ENCODE data around the gene ABL1. TPM values are rescaled to one million over a fixed set of nuclear protein-coding genes. Genes with fewer than 3 reads are reported as not detected.

ABL1 gene
- total RNA-seq, 3 donors from 2014 or later, result 37.1 to 38.8 (median 38.2) TPM

GRCh38 chr9:130912932-130913598, 78.0 kb downstream of the ABL1 start:
- Mint-ChIP-seq H3K4me1 (ENCODE audit: low read depth) (no peaks in the 10 kb centered on the region), H3K4me3 (no peak overlapping the region), H3K27me3 (ENCODE audit: low read depth) (peaks cover 2% of the 10 kb centered on the region), H3K9me3 (no peaks in the 10 kb centered on the region), H3K36me3 (ENCODE audit: insufficient read depth) (no peaks in the 10 kb centered on the region)
- ATAC-seq (no peak), DNase-seq (no peak)

- Mint-ChIP-seq H3K36me3 (ENCODE audit: insufficient read depth) (no peaks in the 10 kb centered on the region), H3K4me1 (ENCODE audit: low read depth) (no peaks in the 10 kb centered on the region), H3K9me3 (no peaks in the 10 kb centered on the region), H3K27me3 (ENCODE audit: low read depth) (no peaks in the 10 kb centered on the region), H3K4me3 (no peak overlapping the region)
- ATAC-seq (no peak), DNase-seq (no peak)
Observed at GRCh38 chr9:130913599-130914416, 78.8 kb downstream of the ABL1 start.

GRCh38 chr9:130914417-130915095, 79.5 kb downstream of the ABL1 start:
- Mint-ChIP-seq H3K4me1 (ENCODE audit: low read depth) (no peaks in the 10 kb centered on the region), H3K36me3 (ENCODE audit: insufficient read depth) (no peaks in the 10 kb centered on the region), H3K4me3 (no peak overlapping the region), H3K27me3 (ENCODE audit: low read depth) (peaks cover 2% of the 10 kb centered on the region), H3K9me3 (no peaks in the 10 kb centered on the region)
- DNase-seq (no peak), ATAC-seq (no peak)

- no peak overlapping the region for H3K4me3 Mint-ChIP-seq
- no peaks in the 10 kb centered on the region for H3K9me3 Mint-ChIP-seq
- ATAC-seq, result no peak
- peaks cover 3% of the 10 kb centered on the region for H3K27me3 Mint-ChIP-seq (ENCODE audit: low read depth)
- DNase-seq, result no peak
- no peaks in the 10 kb centered on the region for H3K4me1 Mint-ChIP-seq (ENCODE audit: low read depth)
- H3K36me3 Mint-ChIP-seq (ENCODE audit: insufficient read depth), result no peaks in the 10 kb centered on the region
Observed at GRCh38 chr9:130915096-130915447, 80.0 kb downstream of the ABL1 start.

- DNase-seq (no peak), ATAC-seq (no peak)
- H3K4me3 Mint-ChIP-seq, result no peak overlapping the region
- no peaks in the 10 kb centered on the region for H3K36me3 Mint-ChIP-seq (ENCODE audit: insufficient read depth)
- H3K9me3 Mint-ChIP-seq, result no peaks in the 10 kb centered on the region
- H3K4me1 Mint-ChIP-seq (ENCODE audit: low read depth), result no peaks in the 10 kb centered on the region
- peaks cover 7% of the 10 kb centered on the region for H3K27me3 Mint-ChIP-seq (ENCODE audit: low read depth)
Observed at GRCh38 chr9:130917168-130917960, 82.3 kb downstream of the ABL1 start.

GRCh38 chr9:130918101-130918825, 83.2 kb downstream of the ABL1 start:
- DNase-seq, result no peak
- H3K4me3 Mint-ChIP-seq, result no peak overlapping the region
- no peaks in the 10 kb centered on the region for H3K36me3 Mint-ChIP-seq (ENCODE audit: insufficient read depth)

GRCh38 chr9:130918826-130919558, 83.9 kb downstream of the ABL1 start:
- DNase-seq, result no peak
- no peak for ATAC-seq
- Mint-ChIP-seq H3K4me1 (ENCODE audit: low read depth) (no peaks in the 10 kb centered on the region), H3K36me3 (ENCODE audit: insufficient read depth) (no peaks in the 10 kb centered on the region), H3K27me3 (ENCODE audit: low read depth) (peaks cover 12% of the 10 kb centered on the region), H3K9me3 (no peaks in the 10 kb centered on the region), H3K4me3 (no peak overlapping the region)

More at GRCh38 chr9:130918101-130918825, 83.2 kb downstream of the ABL1 start:
- no peak for ATAC-seq
- no peaks in the 10 kb centered on the region for H3K4me1 Mint-ChIP-seq (ENCODE audit: low read depth)
- H3K9me3 Mint-ChIP-seq, result no peaks in the 10 kb centered on the region
- peaks cover 12% of the 10 kb centered on the region for H3K27me3 Mint-ChIP-seq (ENCODE audit: low read depth)

- Mint-ChIP-seq H3K36me3 (ENCODE audit: insufficient read depth) (no peaks in the 10 kb centered on the region), H3K4me3 (no peak overlapping the region), H3K9me3 (no peaks in the 10 kb centered on the region), H3K4me1 (ENCODE audit: low read depth) (no peaks in the 10 kb centered on the region), H3K27me3 (ENCODE audit: low read depth) (peaks cover 12% of the 10 kb centered on the region)
- DNase-seq (no peak), ATAC-seq (no peak)
Observed at GRCh38 chr9:130919559-130920145, 84.6 kb downstream of the ABL1 start.

- DNase-seq, result no peak
- no peak for ATAC-seq
- H3K4me1 Mint-ChIP-seq (ENCODE audit: low read depth), result no peaks in the 10 kb centered on the region
- H3K4me3 Mint-ChIP-seq, result no peak overlapping the region
- peaks cover 12% of the 10 kb centered on the region for H3K27me3 Mint-ChIP-seq (ENCODE audit: low read depth)
- H3K9me3 Mint-ChIP-seq, result no peaks in the 10 kb centered on the region
- no peaks in the 10 kb centered on the region for H3K36me3 Mint-ChIP-seq (ENCODE audit: insufficient read depth)
Observed at GRCh38 chr9:130920233-130920632, 85.2 kb downstream of the ABL1 start.

GRCh38 chr9:130920762-130921299, 85.8 kb downstream of the ABL1 start:
- H3K36me3 Mint-ChIP-seq (ENCODE audit: insufficient read depth), result no peaks in the 10 kb centered on the region
- no peaks in the 10 kb centered on the region for H3K4me1 Mint-ChIP-seq (ENCODE audit: low read depth)
- ATAC-seq (no peak), DNase-seq (no peak)
- H3K4me3 Mint-ChIP-seq, result no peak overlapping the region
- peaks cover 12% of the 10 kb centered on the region for H3K27me3 Mint-ChIP-seq (ENCODE audit: low read depth)
- H3K9me3 Mint-ChIP-seq, result no peaks in the 10 kb centered on the region

- Mint-ChIP-seq H3K27me3 (ENCODE audit: low read depth) (peaks cover 12% of the 10 kb centered on the region), H3K4me1 (ENCODE audit: low read depth) (no peaks in the 10 kb centered on the region), H3K9me3 (no peaks in the 10 kb centered on the region), H3K36me3 (ENCODE audit: insufficient read depth) (no peaks in the 10 kb centered on the region), H3K4me3 (no peak overlapping the region)
- ATAC-seq, result no peak
- no peak for DNase-seq
Observed at GRCh38 chr9:130921300-130921988, 86.4 kb downstream of the ABL1 start.

Measured in activated T-cell treated with anti-CD3 and anti-CD28 coated beads, Interleukin-2, amount 50 U/mL, for 4 hours (primary cell).